Trophoblast cell (in vitro differentiated cells and primary cell): ENCODE measurements around the gene PDLIM5.

Experiments used
- DNase-seq, 2 donors: peaks; one replicate each; pipeline ENCODE4 v3.0.0-alpha.2; 2016
- H2AFZ ChIP-seq: 2 replicates; pipeline ENCODE4 v1.6.1; 2013; ENCODE audit warnings: low read length, moderate library complexity, mild to moderate bottlenecking; ENCODE audit not compliant: insufficient read depth, poor library complexity
- H2AK5ac ChIP-seq: 2 replicates; pipeline ENCODE4 v1.6.1; 2013; ENCODE audit warnings: mild to moderate bottlenecking, low read length
- H2BK120ac ChIP-seq: 2 replicates; pipeline ENCODE4 v1.6.1; 2013; ENCODE audit warnings: low read length, mild to moderate bottlenecking, moderate library complexity; ENCODE audit not compliant: insufficient read depth, poor library complexity
- H2BK12ac ChIP-seq: 2 replicates; pipeline ENCODE4 v1.6.1; 2013; ENCODE audit warnings: mild to moderate bottlenecking, low read length, moderate library complexity
- H2BK5ac ChIP-seq: 2 replicates; pipeline ENCODE4 v1.6.1; 2013; ENCODE audit warnings: low read length, low read depth, moderate library complexity, mild to moderate bottlenecking; ENCODE audit not compliant: poor library complexity
- H3K14ac ChIP-seq: 2 replicates; pipeline ENCODE4 v1.6.1; 2013; ENCODE audit warnings: mild to moderate bottlenecking, low read length
- H3K18ac ChIP-seq: 2 replicates; pipeline ENCODE4 v1.6.1; 2013; ENCODE audit warnings: mild to moderate bottlenecking, low read length
- H3K23ac ChIP-seq: 2 replicates; pipeline ENCODE4 v1.6.1; 2013; ENCODE audit warnings: low read length
- H3K27ac ChIP-seq: 2 replicates; pipeline ENCODE4 v1.5.1; 2013; ENCODE audit warnings: low read depth, mild to moderate bottlenecking, inconsistent platforms, low read length, moderate library complexity
- H3K27me3 ChIP-seq: 2 replicates; pipeline ENCODE4 v1.6.1; 2013; ENCODE audit warnings: inconsistent platforms, mild to moderate bottlenecking, low read length, moderate library complexity; ENCODE audit not compliant: insufficient read depth
- H3K36me3 ChIP-seq, 2 experiments: 1 replicate in 1 of 2; 2 replicates in 1 of 2; pipeline ENCODE4 v1.6.1; 2013; ENCODE audit warnings: low read length in 2 of 2, mild to moderate bottlenecking in 2 of 2, moderate library complexity in 1 of 2; ENCODE audit not compliant: insufficient read depth in 2 of 2, control insufficient read depth in 1 of 2
- H3K4ac ChIP-seq: 2 replicates; pipeline ENCODE4 v1.6.1; 2013; ENCODE audit warnings: low read depth, mild to moderate bottlenecking, low read length, moderate library complexity
- H3K4me1 ChIP-seq, 2 experiments: 1 replicate in 1 of 2; 2 replicates in 1 of 2; pipeline ENCODE4 v1.6.1; 2013; ENCODE audit warnings: low read length in 2 of 2, mild to moderate bottlenecking in 2 of 2, moderate library complexity in 1 of 2; ENCODE audit not compliant: insufficient read depth in 2 of 2, control insufficient read depth in 1 of 2
- H3K4me2 ChIP-seq: 2 replicates; pipeline ENCODE4 v1.6.1; 2013; ENCODE audit warnings: inconsistent platforms, mild to moderate bottlenecking, low read length, moderate library complexity
- H3K4me3 ChIP-seq: 2 replicates; pipeline ENCODE4 v1.5.1; 2013; ENCODE audit warnings: mild to moderate bottlenecking, low read depth, low read length, inconsistent platforms
- H3K79me1 ChIP-seq: one replicate; pipeline ENCODE4 v1.6.1; 2013; ENCODE audit warnings: low read length
- H3K79me2 ChIP-seq: 2 replicates; pipeline ENCODE4 v1.6.1; 2013; ENCODE audit warnings: low read length, mild to moderate bottlenecking; ENCODE audit not compliant: control insufficient read depth, insufficient read depth, poor library complexity
- H3K9ac ChIP-seq: 2 replicates; pipeline ENCODE4 v1.6.1; 2013; ENCODE audit warnings: mild to moderate bottlenecking, low read length
- H3K9me3 ChIP-seq: 2 replicates; pipeline ENCODE4 v1.6.1; 2013; ENCODE audit warnings: low read depth, mild to moderate bottlenecking, control low read depth, inconsistent platforms, low read length; ENCODE audit not compliant: insufficient read depth
- H4K12ac ChIP-seq: 2 replicates; pipeline ENCODE4 v1.6.1; 2013; ENCODE audit warnings: low read depth, mild to moderate bottlenecking, low read length, moderate library complexity
- H4K8ac ChIP-seq: 2 replicates; pipeline ENCODE4 v1.6.1; 2013; ENCODE audit warnings: low read depth, mild to moderate bottlenecking, low read length, moderate library complexity
- H4K91ac ChIP-seq: one replicate; pipeline ENCODE4 v1.6.1; 2013; ENCODE audit warnings: low read depth, mild to moderate bottlenecking, low read length, moderate library complexity
- whole genome bisulfite sequencing: extraction: QIAGEN DNeasy Blood & Tissue Kit; methylation state at CpG from one replicate; pipeline ENCODE4 v1.1.7; 2013; ENCODE audit warnings: missing lambda C conversion rate; ENCODE audit not compliant: insufficient read length, insufficient coverage; ENCODE audit errors: extremely low coverage; 5-methylcytosine and 5-hydroxymethylcytosine counted together

The PDLIM5 gene

DNA sequence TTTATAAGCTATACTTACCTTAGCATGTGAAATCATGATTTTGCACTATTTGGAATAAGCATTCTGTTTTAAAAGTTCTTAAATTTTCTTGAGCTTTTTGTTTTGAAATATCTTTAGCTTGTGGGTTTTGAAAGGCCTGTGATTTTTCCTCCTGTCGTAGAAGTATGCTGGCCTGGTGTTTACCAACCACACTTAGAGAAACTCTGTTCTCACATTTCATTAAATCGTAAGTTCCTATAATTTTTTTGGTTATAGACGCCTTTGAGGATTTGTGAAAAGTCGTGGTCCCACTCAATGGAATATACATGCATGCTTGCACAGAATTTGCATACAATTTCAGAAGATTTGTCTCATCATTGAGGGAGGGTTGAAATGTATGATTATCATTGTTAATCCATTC, 63.6 kb downstream of the PDLIM5 start:
- Histone ChIP-seq H2BK5ac (no peak overlapping the region), H3K36me3 (no peaks in the 10 kb centered on the region), H3K4ac (no peak overlapping the region), H3K79me1 (peaks cover 4% of the 10 kb centered on the region), H3K23ac (no peak overlapping the region), H3K9ac (no peak overlapping the region), H4K8ac (no peak overlapping the region), H3K9me3 (no peaks in the 10 kb centered on the region), H2BK12ac (no peak overlapping the region), H3K27ac (no peak overlapping the region), H2AFZ (no peak overlapping the region), H3K4me3 (no peak overlapping the region), H2AK5ac (no peak overlapping the region), H3K4me2 (no peak overlapping the region), H3K14ac (no peak overlapping the region), H4K91ac (no peak overlapping the region), H3K79me2 (no peaks in the 10 kb centered on the region), H3K4me1 (peaks cover 0 to 5% of the 10 kb centered on the region in 2 experiments), H3K27me3 (no peaks in the 10 kb centered on the region), H4K12ac (no peak overlapping the region), H3K18ac (no peak overlapping the region), H2BK120ac (no peak overlapping the region)
- WGBS, result no CpG with 5 or more reads among the region's 4 CpGs
- DNase-seq, result no peak

DNA sequence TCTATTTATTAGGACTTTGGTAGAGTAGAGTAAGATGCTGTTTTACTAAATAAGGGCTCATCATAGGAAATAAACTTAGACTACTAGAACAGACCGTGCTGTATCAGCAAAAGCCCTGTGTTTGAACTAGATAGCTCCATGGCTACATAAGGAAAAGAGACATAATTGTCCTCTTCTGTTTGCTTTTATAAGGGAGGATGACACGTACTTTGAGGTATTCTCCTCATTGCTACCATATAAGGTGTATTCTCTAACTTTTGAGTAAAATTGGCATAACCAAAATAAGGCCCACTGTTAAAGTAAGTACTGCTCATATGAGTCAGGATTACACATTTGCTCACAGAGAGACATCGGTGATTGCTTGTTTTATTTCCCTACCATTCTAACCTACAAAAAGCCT, 64.3 kb downstream of the PDLIM5 start:
- Histone ChIP-seq H3K4me2 (no peak overlapping the region), H2BK5ac (no peak overlapping the region), H2AK5ac (no peak overlapping the region), H4K8ac (no peak overlapping the region), H3K9ac (no peak overlapping the region), H3K36me3 (no peaks in the 10 kb centered on the region), H2BK120ac (no peak overlapping the region), H3K4me1 (peaks cover 0 to 5% of the 10 kb centered on the region in 2 experiments), H2BK12ac (no peak overlapping the region), H3K18ac (no peak overlapping the region), H3K4ac (no peak overlapping the region), H3K23ac (no peak overlapping the region), H2AFZ (no peak overlapping the region), H3K27me3 (no peaks in the 10 kb centered on the region), H3K9me3 (no peaks in the 10 kb centered on the region), H3K79me2 (no peaks in the 10 kb centered on the region), H3K27ac (no peak overlapping the region), H3K14ac (no peak overlapping the region), H4K91ac (no peak overlapping the region), H3K4me3 (no peak overlapping the region), H3K79me1 (peaks cover 4% of the 10 kb centered on the region), H4K12ac (no peak overlapping the region)
- DNase-seq, result peak; percentile 7 to 59
- no CpG with 5 or more reads among the region's 3 CpGs for WGBS

DNA sequence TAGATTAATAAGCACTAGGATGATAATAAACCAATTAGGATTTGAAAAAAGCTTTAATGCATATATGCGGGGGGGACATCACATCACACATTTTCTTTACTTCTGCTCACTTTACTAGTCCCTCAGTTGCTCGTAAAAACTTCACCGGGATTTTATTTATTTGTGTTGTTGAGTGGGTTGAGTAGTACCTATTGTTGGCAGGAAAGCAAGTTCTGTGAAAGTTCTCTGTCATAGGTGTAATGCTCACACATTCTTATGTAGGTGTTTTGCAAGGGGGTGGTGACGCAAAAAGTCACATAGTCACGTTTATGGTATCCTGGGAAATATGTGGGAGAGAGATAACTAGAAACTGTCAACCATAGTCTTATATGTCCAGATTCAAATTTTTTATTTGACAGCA, 65.3 kb downstream of the PDLIM5 start:
- Histone ChIP-seq H3K4me2 (no peak overlapping the region), H4K12ac (no peak overlapping the region), H3K14ac (no peak overlapping the region), H3K79me1 (peaks cover 4% of the 10 kb centered on the region), H3K36me3 (no peaks in the 10 kb centered on the region), H3K4ac (no peak overlapping the region), H3K27ac (no peak overlapping the region), H3K9ac (no peak overlapping the region), H2BK5ac (no peak overlapping the region), H2AK5ac (no peak overlapping the region), H2BK120ac (no peak overlapping the region), H2AFZ (no peak overlapping the region), H3K27me3 (no peaks in the 10 kb centered on the region), H4K91ac (no peak overlapping the region), H3K18ac (no peak overlapping the region), H2BK12ac (no peak overlapping the region), H4K8ac (no peak overlapping the region), H3K79me2 (no peaks in the 10 kb centered on the region), H3K9me3 (no peaks in the 10 kb centered on the region), H3K4me1 (peaks cover 0 to 5% of the 10 kb centered on the region in 2 experiments), H3K4me3 (no peak overlapping the region), H3K23ac (no peak overlapping the region)
- WGBS, result no CpG with 5 or more reads among the region's 5 CpGs
- DNase-seq, result peak; percentile 85 to 94

DNA sequence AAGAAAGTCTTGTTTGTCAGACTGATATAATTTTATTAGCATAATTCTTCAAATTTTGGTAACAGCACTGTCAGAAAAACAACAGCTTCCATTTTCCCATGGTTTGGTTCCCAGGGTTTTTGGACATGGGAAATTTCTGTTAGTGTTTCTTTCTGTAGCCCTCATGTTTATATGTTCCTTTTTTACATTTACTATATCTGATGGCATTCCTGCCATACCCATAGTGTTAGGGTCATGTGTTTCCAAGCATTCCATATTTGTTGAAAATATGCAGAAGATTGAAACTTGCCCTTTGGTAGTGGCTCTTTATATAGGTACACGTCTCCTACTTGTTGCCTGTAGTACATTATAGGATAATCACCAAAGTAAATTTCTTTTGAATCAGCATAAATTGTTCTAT, 65.8 kb downstream of the PDLIM5 start:
- Histone ChIP-seq H3K27me3 (no peaks in the 10 kb centered on the region), H4K12ac (no peak overlapping the region), H2AFZ (no peak overlapping the region), H3K9ac (no peak overlapping the region), H2BK5ac (no peak overlapping the region), H3K79me1 (peaks cover 4% of the 10 kb centered on the region), H3K36me3 (no peaks in the 10 kb centered on the region), H2AK5ac (no peak overlapping the region), H2BK12ac (no peak overlapping the region), H3K4me3 (no peak overlapping the region), H3K79me2 (no peaks in the 10 kb centered on the region), H3K27ac (no peak overlapping the region), H3K4ac (no peak overlapping the region), H4K8ac (no peak overlapping the region), H3K4me2 (no peak overlapping the region), H4K91ac (no peak overlapping the region), H2BK120ac (no peak overlapping the region), H3K4me1 (peaks cover 0 to 5% of the 10 kb centered on the region in 2 experiments), H3K18ac (no peak overlapping the region), H3K23ac (no peak overlapping the region), H3K14ac (no peak overlapping the region), H3K9me3 (no peaks in the 10 kb centered on the region)
- WGBS, result no CpG with 5 or more reads among the region's 1 CpG
- peak in 1 of 2 donors; percentile 77 for DNase-seq
